Ishikawa (cell line): ENCODE data around the gene NEIL3.

Experiments
- CEBPB ChIP-seq: IDR thresholded peaks from 2 replicates; pipeline ENCODE4 v1.6.1; 2012
- CREB1 ChIP-seq: IDR thresholded peaks from 2 replicates; pipeline ENCODE4 v1.6.1; 2012; ENCODE audit warnings: low read depth
- EP300 ChIP-seq: IDR thresholded peaks from 2 replicates; pipeline ENCODE4 v1.6.1; 2012; ENCODE audit warnings: borderline replicate concordance
- FOXM1 ChIP-seq: IDR thresholded peaks from 2 replicates; pipeline ENCODE4 v1.6.1; 2012; ENCODE audit warnings: low read depth, borderline replicate concordance
- NFIC ChIP-seq: IDR thresholded peaks from 2 replicates; pipeline ENCODE4 v1.6.1; 2012
- YY1 ChIP-seq: IDR thresholded peaks from 2 replicates; pipeline ENCODE4 v1.6.1; 2012; ENCODE audit warnings: low read depth
- TF ChIP-seq, protein P1 (sequence below): IDR thresholded peaks from 2 replicates; pipeline ENCODE4 v1.6.1; 2012; ENCODE audit warnings: low read depth, mild to moderate bottlenecking

DNA sequence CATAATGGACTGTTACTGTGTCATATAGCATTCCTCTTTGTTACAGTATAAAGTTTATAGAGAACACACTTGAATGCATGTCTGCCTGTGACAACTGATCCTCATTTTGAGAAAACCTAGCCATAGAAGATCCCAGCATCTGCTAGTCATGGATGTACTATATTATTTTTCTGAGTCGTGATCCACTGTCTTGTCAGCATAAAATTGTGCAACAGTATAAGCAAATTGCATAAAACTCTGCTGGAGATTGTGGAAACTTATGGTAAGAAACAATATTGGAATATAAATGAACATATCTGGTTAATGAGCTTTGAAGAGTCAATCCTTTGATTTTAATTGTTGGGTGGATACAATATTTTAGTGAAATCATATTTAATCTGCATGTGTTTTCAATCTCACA lies 3.6 kb downstream of the NEIL3 start:
- TF ChIP-seq CREB1 (no peak), FOXM1 (no peak), YY1 (no peak), EP300 (no peak), CEBPB (no peak), NFIC (no peak)
- TF ChIP-seq, protein P1, sequence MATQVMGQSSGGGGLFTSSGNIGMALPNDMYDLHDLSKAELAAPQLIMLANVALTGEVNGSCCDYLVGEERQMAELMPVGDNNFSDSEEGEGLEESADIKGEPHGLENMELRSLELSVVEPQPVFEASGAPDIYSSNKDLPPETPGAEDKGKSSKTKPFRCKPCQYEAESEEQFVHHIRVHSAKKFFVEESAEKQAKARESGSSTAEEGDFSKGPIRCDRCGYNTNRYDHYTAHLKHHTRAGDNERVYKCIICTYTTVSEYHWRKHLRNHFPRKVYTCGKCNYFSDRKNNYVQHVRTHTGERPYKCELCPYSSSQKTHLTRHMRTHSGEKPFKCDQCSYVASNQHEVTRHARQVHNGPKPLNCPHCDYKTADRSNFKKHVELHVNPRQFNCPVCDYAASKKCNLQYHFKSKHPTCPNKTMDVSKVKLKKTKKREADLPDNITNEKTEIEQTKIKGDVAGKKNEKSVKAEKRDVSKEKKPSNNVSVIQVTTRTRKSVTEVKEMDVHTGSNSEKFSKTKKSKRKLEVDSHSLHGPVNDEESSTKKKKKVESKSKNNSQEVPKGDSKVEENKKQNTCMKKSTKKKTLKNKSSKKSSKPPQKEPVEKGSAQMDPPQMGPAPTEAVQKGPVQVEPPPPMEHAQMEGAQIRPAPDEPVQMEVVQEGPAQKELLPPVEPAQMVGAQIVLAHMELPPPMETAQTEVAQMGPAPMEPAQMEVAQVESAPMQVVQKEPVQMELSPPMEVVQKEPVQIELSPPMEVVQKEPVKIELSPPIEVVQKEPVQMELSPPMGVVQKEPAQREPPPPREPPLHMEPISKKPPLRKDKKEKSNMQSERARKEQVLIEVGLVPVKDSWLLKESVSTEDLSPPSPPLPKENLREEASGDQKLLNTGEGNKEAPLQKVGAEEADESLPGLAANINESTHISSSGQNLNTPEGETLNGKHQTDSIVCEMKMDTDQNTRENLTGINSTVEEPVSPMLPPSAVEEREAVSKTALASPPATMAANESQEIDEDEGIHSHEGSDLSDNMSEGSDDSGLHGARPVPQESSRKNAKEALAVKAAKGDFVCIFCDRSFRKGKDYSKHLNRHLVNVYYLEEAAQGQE: no peak
